Inflammatory macrophage treated with lipopolysaccharide for 4 hours (primary cell): Measurements from ENCODE around the gene TRUB2.

ENCODE experiments used
- DNase-seq: peaks from one replicate; pipeline ENCODE4 v3.0.0-alpha.2; 2020

Gene TRUB2

DNA sequence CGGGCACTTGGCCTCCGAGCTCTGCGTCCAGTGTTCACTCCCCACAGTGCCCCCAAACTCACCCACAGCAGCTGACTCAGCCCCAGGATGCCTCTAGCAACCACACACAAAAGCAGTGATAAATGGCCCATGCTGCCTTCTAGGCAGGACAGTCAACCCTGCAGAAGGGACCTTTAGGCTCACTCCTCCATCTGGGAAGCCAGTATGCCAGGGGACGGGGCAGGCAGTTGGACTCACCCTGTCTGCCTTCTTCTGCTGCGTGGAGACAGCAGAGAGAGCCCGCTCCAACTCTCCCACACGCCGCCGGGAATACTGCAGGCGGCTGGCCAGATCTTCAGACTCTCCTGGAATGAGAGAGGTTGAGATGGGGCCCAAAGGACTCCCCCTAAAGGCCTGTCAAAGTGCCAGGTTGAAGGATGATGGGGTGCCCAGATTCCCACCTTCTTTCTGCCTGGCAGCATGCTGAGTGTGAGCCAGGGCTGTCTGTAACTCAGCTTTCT lies 56.8 kb downstream of the TRUB2 start:
- no peak for DNase-seq

GRCh38 chr9:128262687-128263086 lies 59.6 kb downstream of the TRUB2 start:
- DNase-seq, result no peak

DNA sequence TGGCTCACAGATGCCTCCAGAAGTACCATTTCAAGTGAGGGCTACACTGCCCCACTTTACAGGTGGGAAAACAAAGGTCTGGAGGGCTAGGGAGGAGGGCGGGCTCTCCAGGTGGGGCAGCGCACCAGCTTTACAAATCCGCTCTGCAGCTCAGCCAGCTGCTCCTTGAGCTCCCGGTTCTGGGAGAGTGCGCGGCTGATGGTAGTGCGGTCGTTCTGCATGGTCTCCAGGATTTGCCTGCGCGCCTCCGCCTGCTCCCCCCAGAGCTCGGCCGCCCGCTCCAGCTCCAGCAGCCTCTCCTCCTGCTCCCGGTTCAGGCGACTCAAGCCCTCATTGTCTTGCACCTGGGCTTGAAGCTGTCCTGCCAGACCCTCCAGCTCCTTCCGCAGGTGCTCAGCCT lies 61.9 kb downstream of the TRUB2 start:
- DNase-seq, result no peak

- no peak for DNase-seq
These were observed 63.1 kb downstream of the TRUB2 start for GRCh38 chr9:128259156-128259555.

- DNase-seq, result no peak
These were observed 63.9 kb downstream of the TRUB2 start for GRCh38 chr9:128258326-128258725.

GRCh38 chr9:128257907-128258306 lies 64.3 kb downstream of the TRUB2 start:
- DNase-seq, result no peak

GRCh38 chr9:128257086-128257825 lies 65.0 kb downstream of the TRUB2 start:
- DNase-seq, result no peak
